ENCODE measurements around the gene TRIB2.

The TRIB2 gene

GRCh38 chr2:12754643-12755042 lies 37.9 kb downstream of the TRIB2 start:
- DNase-seq, result no peak

GRCh38 chr2:12755384-12755783 lies 38.6 kb downstream of the TRIB2 start:
- no peak for DNase-seq

GRCh38 chr2:12759248-12759647 lies 42.5 kb downstream of the TRIB2 start:
- DNase-seq, result no peak

GRCh38 chr2:12761104-12761503 lies 44.4 kb downstream of the TRIB2 start:
- no peak for DNase-seq

GRCh38 chr2:12762337-12762736 lies 45.6 kb downstream of the TRIB2 start:
- DNase-seq, result no peak

- no peak for DNase-seq
Observed at GRCh38 chr2:12762976-12763375, 46.2 kb downstream of the TRIB2 start.

- no peak for DNase-seq
Observed at GRCh38 chr2:12763486-12763885, 46.8 kb downstream of the TRIB2 start.

GRCh38 chr2:12764075-12764730 lies 47.5 kb downstream of the TRIB2 start:
- no peak for DNase-seq

- DNase-seq, result no peak
Observed at GRCh38 chr2:12764849-12765605, 48.3 kb downstream of the TRIB2 start.

- DNase-seq, result no peak
Observed at GRCh38 chr2:12766421-12766879, 49.7 kb downstream of the TRIB2 start.

- DNase-seq, result no peak
Observed at GRCh38 chr2:12767541-12767940, 50.8 kb downstream of the TRIB2 start.

GRCh38 chr2:12767996-12768624 lies 51.4 kb downstream of the TRIB2 start:
- DNase-seq, result no peak

GRCh38 chr2:12769492-12770105 lies 52.9 kb downstream of the TRIB2 start:
- DNase-seq, result peak; percentile 48

- no peak for DNase-seq
Observed at GRCh38 chr2:12770300-12770968, 53.7 kb downstream of the TRIB2 start.

- DNase-seq, result no peak
Observed at GRCh38 chr2:12771154-12771553, 54.4 kb downstream of the TRIB2 start.

GRCh38 chr2:12773586-12774394 lies 57.1 kb downstream of the TRIB2 start:
- DNase-seq, result no peak

- no peak for DNase-seq
Observed at GRCh38 chr2:12774395-12774727, 57.6 kb downstream of the TRIB2 start.

- DNase-seq, result no peak
Observed at GRCh38 chr2:12776521-12776961, 59.8 kb downstream of the TRIB2 start.

- DNase-seq, result no peak
Observed at GRCh38 chr2:12778369-12778768, 61.6 kb downstream of the TRIB2 start.

GRCh38 chr2:12778811-12779579 lies 62.3 kb downstream of the TRIB2 start:
- DNase-seq, result no peak

GRCh38 chr2:12781329-12781728 lies 64.6 kb downstream of the TRIB2 start:
- no peak for DNase-seq
